GM19397 (cell line): ENCODE results near the gene CACNA1C.

Experiments used
- ATAC-seq: cut with Tn5 transposase; IDR thresholded peaks from one replicate; pipeline ENCODE4 v1.9.1; 2021; ENCODE audit warnings: mild to moderate bottlenecking, moderate library complexity; ENCODE audit not compliant: unreplicated experiment

CACNA1C gene

DNA sequence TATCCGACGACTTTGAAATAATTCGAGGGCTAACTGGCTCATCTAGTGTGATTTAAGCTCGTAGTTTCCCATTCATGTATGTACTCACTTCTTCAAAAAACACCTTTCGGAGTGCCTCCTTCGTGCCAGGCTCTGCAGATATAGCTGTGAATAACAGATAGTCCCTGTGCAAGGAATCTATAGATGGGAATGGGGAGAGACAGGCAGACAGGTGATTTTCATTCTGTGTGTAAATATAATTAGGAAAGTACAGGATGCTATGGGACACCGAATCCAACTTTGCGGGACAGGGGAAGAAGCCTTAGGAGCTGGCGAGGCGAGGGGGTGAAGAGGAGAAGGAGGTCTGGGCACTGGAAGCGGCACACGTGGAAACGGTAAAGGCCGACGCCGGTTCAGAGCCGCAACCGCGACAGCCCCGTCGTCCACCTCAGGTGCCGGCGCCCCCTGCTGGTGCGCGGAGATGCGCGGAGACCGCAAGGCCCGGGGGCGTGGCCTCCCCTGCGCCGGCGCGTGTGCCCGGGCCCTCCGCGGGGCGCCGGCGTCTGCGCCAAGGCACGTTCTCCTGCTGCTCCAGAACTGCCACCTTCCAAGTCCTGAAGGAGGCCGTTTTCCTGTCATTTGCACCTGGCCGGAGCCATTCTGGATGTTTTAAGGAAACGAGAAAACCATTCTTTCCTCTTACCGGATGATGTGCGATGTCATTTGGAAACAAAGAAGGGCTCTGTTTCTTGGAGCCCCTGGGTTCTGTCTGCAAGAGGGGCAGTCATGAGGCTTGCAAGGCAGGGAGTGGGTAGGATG lies 18.0 kb upstream of the CACNA1C start:
- peak; percentile 85 for ATAC-seq

DNA sequence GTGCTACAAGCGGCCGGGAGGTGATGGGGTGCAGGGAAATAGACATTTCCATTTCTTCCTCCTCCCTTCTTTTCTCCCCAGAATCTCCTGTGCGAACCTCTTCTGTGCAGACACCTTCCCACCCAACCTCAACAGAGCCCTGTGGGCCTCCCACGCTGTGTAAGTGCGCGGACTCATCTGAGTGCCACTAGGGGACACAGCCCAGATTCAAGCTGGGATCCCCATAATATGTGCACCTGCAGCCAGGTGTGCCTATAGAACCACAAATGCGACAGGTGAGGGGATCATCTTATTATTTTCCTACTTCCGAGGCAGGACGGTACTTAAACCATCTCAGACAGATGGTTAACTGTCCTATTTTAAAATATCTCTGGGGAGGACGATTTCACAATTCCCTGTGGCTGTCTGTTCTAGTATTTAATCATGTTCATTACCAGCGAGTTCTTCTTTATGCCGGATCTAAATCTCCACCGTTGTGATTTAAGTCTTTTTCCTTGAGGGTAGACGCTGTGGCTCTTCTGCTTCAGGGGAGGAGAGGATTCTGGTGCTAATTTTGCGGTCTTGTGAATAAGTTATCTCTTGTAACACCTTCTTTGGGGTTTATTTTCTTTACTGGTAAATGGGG lies 17.2 kb upstream of the CACNA1C start:
- ATAC-seq: no peak

DNA sequence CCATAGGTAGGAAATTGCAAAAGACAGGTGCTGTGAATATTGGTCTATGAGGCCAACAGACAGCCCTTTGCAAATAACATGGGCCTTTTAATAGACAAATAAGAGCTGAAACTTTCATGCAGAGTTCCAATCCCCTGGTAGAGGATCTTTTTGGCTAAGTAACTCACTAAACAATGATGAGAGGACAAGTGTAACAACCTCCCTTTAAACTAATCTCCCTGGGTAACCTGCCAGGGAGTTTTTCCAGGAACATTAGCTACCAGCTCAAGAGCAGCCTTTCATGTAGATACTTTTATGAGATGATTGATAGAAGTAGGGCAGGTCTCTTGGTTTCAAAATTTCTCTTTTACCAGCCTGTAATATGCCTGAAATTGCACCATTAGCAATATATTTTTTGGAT lies 13.8 kb upstream of the CACNA1C start:
- ATAC-seq: no peak

DNA sequence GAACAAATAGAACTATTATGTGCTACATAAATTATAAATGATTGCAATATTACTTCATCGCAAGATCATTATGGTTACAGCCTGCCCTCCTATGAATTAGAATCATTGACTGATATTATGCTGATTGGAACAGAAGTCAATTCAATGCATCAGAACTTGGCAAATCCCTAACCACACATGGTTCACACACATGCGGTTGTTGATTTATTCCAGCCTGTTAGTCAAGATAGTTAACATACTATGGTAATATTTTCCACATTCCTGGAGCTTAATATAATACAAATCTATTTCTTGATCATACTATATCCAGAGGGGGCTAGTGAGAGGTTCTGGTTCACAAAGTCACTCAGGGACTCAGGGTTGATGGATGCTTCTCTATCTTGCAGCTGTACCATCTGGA lies 9.7 kb upstream of the CACNA1C start:
- no peak for ATAC-seq

DNA sequence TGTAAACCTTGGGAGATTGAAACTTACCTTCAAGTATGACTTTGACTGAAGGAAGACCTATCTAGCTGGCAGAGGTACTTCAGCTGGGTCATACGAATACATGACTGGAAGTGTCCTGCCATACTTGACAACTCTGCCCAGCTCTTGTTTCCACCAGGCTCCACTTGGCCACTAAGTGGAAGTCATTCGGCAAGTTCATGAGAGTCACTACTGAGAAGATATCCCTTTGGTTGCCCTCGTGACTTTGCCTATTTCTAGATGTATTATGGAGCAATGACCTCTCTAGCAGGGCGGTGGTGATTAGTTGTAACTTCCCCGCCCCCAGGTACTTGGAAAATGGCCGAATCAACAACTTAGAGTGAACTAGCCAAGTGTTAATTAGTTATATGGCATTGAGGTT lies 8.6 kb upstream of the CACNA1C start:
- ATAC-seq: no peak

DNA sequence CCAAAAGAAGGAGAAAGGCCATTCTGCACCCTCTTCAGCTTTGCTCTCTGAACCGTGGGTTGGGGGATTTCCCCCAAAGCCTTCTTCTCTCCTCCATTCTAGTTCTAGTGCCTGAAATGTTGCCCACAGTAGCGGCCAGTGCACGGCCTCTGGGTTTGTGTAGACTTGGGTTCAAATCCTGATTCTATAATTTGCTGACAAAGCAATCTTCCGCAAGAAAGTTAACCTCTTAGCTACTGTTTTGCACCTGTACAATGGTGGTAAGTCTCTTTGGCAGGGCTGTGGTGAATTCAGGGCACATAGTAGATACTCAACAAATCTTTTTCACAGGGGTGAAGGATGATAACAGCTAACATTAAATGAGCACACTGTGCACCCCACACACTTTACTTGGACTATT lies 5.8 kb upstream of the CACNA1C start:
- no peak for ATAC-seq

DNA sequence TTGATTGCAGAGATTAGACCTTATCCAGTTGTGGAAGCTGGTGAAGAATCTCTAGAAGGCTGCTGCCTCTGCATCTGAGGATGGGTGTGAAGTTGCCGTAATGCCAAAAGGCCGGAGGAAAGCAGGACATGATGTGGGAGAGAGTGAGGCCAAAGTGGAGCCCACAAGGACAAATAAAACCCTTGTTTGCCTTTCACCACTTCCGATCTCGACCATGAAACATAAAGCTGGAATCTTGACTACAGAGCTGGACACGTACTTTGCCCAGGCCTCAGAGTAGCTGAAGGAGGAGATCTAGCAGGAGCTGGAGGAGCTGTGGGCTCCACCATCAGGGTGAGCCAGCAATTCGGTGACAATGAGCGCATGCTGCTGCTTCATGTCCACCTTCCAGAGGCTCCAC lies 5.0 kb upstream of the CACNA1C start:
- ATAC-seq: no peak

DNA sequence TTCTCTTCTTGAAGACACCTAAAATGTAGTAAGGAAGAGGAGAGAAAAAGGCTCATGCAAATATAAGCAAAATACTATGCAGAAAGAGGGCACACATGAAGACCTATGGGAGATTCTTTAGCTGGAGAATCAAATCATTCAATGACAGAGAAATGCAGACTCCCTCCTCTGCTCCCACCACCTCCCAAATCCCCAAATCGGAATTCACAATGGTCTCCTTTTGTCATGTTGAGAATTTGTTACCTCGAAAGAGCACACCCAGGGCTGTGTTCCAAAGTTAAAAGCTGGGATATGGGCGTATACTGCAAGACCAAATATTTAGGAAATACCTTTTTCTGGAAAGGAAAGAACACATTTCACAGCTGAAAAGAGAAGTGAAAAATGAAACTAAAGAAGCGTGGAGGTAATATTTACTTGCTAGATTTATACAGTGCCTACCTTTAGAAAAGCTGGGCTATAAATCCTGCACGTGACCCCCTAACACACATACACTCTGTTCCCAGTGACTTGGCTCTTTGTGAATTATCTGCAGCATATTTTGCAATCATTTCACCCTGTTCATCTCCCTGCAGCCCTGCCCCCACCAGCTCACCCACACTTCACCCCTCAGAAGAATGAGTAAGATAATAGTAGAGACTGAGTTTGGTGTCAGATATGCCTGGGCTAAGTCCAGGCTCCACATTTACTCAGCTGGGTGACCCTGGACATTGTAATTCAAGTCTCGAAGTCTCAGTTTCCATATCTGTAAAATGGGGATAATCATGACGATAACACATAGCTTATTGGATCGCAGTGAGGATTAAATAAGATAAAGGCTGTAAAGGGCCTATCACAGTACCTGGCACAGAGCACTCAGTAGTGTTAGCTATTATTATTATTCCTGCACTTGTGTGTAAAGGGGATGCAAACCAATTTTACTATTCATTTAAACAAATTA lies 2.9 kb upstream of the CACNA1C start:
- no peak for ATAC-seq

DNA sequence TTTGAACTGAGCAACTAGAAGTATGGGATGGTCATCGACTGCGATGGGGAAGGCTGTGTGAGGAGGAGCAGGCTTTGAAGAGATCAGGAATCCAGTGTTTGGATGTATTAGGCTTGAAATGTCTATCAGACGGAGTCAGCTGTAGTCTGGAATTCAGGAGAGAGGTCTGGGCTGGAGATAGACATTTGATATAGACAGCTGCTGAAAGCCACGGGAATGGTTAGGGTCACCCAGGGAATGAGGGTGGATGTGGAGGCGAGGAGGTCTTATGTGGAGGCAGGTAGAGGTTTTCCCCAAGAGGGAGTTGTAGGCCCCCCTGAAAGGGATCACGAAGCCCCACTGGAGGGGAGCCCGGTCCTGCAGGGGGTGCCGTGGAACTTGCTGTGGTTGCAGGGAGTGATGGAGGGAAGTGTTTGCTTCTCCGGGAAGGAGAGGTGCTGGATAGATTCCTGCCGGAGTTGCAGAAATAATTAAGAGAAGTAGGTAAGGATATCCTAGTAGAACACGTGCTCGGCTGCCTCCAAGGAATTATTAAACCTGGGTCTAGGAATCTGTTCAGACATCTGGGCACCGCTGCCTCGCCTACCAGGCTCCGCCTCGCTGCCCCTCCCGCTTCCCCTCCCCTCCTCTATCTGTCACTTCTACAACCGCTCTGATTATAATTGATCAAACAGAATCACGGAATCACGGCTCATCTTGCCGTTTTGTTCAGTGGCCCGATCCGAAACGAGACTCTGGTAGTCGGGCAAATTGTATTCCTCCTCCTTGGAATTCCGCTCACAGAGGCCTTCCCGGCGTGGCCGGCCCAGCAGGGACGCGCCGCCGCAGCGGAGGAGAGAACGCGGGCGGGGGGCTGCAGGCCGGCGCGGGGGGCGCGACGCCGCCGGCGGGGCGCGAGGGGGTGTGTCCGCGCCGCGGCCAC lies 826 bp upstream of the CACNA1C start:
- no peak for ATAC-seq

DNA sequence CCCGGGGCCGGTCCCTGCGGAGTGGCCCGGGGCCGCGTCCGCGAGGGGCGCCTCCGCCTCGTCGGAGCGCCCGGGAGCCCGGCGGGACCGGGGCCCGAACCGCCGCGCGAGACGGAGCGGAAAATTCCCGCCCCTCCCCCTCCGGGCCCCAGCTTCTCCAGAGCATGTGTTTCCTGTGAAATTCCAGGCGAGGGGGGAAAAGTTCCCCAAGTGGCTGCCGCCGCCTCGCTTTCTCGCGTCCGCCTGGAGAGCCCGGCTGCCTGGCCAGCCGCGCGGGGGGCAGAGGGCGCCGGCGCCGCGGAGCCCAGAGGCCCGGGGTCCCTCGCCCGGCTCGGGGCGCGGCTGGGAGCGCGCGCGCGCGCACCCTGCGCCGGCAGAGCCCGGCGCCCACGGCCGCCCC lies 904 bp downstream of the CACNA1C start:
- no peak for ATAC-seq

DNA sequence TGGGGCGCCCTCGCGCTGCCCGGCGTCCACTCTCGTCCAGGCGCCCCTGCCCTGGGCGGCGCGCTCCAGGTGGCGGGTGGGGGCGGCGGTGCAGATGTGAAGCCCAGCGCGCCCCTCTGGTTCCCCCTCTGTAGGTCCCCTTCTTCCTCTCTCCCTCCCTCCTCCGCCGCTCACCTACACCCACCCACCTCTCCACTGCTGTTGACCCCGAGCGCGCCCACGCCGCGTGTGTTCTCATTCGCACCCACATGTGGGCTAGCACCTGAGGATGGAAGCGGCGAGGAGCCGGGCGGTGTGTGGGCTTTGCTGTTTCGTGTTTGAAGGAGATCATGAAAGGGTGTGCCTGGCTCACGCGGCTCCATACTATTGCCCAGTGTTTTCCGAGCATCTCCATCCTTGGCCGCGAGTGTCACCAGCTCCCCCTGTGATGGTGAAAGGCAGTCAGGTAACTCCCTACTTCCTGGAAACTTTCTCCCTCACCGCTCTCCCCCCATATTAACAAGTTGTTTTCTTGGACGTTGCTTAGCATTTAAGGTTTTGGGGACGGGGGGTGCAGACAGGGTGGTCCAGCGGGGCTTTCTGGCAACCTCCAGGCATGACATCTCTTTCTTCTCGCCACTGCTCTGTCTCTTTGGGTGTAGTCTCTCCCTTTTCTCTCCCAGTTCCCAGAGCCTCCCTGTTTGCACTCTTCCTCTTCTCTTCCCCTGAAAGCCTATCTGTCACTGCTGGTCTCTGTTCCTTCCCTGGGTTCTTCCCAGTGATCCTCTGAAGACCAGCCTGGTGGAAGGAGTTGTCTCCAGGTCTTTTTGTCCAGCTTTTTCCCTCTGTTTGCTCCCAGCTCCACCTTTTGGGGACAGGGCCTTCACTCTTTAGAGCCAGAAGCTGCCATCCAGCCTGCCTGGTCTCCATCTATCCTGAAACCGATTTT lies 1.6 kb downstream of the CACNA1C start:
- ATAC-seq: no peak

DNA sequence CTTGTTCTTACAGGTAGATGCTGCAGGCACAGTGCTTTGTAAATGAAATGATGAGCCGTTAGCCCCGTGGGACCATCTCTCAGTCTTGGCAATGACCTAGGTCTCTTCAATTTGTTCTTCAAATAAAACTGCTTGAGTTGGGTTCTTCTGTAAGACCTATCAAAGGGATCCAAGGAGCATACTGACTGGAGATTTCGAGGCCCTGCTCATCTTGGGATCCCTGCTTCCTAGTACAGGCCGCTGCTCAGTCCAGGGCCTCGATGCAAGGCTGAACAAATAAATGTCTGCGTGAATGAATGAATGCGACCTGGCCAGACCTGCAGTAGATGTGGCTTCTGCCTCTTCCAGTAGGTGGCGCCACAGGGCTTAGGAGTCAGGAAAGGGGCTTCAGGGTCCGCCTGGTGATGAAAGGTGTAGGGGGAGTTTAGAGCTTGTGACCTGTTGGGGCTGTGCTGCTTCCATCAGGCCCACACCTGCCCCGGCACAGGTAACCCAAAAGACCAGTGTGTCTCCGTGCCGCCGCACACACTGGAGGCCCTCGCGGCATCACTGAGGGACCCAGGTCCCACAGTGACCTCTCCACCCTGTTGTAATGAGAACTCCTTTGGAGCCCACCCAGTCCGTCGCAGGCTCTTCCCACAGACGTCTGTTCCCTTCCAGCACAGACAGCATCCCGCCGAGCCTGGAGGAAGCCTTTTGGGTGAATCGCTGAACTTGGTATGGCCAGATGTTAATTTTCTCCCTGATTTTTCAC lies 4.4 kb downstream of the CACNA1C start:
- no peak for ATAC-seq

DNA sequence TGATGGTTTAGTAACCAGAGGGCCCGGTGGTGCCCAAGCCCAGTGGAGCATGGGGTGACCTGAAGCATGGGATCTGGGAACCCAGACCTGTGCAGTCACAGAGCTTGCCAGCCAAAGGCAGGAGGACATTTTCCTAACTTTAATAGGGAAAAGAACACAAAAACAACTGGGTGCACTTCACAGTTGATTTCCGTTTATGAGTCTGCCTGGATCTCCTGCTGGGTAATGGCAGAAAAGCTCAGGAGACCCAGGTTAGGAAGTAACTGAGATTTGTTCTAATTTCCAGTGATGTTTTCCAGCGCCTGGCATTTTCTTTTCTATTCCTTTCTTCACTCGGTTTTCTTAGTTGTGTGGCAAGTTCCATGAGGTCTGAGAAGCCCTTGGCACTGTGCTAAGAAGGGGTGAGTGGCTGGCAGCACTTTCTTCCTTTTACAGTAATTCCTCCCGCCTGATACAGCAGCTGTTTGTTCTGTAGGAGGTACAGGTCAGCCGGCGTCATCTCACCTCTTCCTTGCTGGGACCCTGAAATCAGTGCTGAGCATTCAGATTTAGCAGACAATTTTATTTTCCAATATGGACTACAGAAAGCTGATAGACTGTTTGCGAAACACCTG lies 5.1 kb downstream of the CACNA1C start:
- no peak for ATAC-seq

DNA sequence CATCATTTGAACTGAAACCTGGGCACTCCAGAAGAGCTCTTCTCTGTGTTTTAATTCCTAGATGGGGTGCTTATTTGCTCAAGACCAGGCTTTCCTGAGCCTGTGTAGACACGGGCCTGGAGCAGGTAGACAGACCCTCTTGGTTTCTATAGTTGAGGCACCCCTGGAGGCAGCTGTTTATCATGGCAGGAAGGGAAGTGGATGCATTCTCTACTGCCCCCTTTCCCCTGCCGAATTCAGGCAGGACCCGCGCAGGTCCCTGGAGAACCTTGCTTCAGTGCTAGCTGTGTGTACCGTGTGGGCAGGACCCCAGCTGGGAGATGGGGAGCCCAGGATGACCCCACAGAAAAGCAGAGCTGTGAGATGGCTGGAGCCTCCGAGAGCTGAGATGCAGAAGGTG lies 6.0 kb downstream of the CACNA1C start:
- ATAC-seq: no peak

DNA sequence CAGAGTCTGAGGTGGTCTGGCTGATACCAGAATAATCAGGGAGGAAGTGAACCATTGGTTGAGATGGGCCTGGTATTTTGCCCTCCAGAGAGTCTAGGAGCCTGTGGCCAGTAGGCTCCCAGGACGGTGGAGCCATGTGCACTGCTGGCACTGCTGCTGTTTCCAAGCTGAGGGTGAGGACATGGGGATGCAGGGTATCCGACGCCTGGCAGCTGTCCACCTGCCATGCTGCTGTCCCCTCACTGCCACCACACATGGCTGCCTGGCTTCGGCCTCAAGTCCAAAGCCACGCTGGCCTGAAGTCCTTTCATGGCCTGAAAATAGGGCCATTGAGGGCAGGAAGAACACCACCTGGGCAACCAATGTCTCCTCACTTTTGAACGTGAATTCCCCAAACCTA lies 8.6 kb downstream of the CACNA1C start:
- ATAC-seq: no peak

DNA sequence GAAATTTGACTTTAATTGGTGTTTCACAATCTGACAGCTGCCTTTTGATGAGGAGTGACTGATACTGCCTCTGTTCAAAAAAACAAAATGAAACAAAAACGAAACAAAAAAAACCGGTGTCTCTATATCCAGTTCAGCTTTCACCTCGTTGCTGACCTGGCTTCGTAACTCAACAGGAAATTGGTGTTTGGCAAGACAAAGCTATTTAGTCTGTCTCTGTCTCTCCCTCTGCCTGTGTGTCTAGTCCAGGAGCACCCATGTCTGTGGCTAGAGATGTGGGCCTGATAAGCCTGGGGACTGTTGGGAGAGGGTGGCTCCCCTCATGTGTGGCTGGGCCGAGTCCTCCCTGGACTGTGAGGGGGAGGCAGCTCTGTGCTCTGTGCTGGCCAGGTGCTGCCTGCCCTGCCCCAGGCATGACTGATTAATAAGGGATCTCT lies 11.3 kb downstream of the CACNA1C start:
- no peak for ATAC-seq

DNA sequence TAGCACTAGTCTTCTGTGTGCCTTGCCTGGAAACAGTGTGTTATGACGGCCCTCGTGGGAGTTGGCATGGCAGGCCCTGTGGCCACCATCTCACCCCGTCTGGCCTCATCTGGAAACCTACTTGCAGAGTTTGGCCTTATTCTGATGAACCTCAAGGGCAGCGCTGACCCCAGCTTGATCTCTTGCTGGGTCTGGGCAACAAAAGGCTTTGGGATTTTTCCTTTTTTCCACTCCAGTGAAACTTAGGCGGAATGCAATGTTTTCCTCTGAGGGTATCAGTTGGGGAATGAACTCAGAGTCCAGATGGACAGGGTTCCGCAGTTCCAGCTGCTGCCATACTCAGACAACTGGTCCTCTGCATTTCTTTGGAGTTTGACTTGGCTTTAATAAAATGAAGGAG lies 15.9 kb downstream of the CACNA1C start:
- no peak for ATAC-seq

DNA sequence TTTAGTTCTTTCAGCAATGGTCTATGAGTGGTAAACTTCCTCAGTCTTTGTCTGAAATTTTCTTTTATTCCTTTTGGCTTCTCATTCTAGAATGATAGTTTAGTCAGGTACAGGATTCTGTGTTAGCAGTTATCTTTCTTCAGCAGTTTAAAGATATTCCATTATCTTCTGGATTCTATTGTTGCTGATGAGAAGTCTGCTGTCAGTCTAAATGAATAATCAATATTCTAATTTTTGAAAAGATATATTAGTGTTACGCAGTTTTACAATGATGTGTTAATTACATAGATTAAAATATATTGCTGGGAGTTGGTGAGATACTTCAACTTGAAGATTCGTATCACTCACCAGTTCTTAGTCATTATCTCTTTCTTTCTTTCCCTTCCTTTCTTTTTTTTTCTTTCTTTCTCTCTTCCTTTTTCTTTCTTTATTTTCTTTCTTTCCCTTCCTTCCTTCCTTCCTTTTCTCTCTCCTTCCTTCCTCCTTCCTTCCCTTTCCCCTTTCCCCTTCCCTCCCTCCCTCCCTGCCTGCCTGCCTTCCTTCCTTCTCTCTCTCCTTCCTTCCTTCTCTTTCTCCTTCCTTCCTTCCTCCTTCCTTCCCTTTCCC lies 17.8 kb downstream of the CACNA1C start:
- no peak for ATAC-seq
